H1 (cell line): Measurements from ENCODE around the gene DPP8. TPM values are rescaled to one million over a fixed set of nuclear protein-coding genes. Genes with fewer than 3 reads are reported as not detected.

ENCODE experiments used
- CTCF ChIA-PET: fragments of 300-600 bp; sonication (Branson Sonifier 250); formaldehyde crosslinking; loops from one replicate; lab custom pipeline; 2021; ENCODE audit not compliant: partially characterized antibody; lab: Charles Lee
- POLR2A ChIA-PET: fragments of 300-600 bp; sonication (Branson Sonifier 250); formaldehyde crosslinking; loops from one replicate; lab custom pipeline; 2021; ENCODE audit warnings: inconsistent platforms; ENCODE audit not compliant: partially characterized antibody; lab: Charles Lee
- DNase-seq, 2 experiments: peaks; one replicate each; pipeline versions ENCODE4 v3.0.0 to v3.0.0-alpha.2; 2010 to 2022; ENCODE audit warnings: low spot score in 2 of 2, low read depth in 1 of 2, mixed read lengths in 1 of 2
- FAIRE-seq: peaks from 2 replicates; lab custom pipeline; 2011; peaks lifted over from hg19 to GRCh38; lab: Jason Lieb, UNC
- H2AFZ ChIP-seq: 2 replicates; pipeline ENCODE4 v1.8.1; 2012; ENCODE audit warnings: low read length, inconsistent platforms
- H2AK5ac ChIP-seq: 2 replicates; pipeline ENCODE4 v1.6.1; 2013; ENCODE audit warnings: low read depth, low read length
- H2BK120ac ChIP-seq: replicated peaks from 2 replicates; pipeline ENCODE3; 2013; ENCODE audit warnings: low read depth, low read length, inconsistent platforms
- H2BK12ac ChIP-seq: 2 replicates; pipeline ENCODE4 v1.6.1; 2013; ENCODE audit warnings: low read depth, low read length
- H2BK15ac ChIP-seq: 2 replicates; pipeline ENCODE4 v1.6.1; 2013; ENCODE audit warnings: low read length
- H2BK20ac ChIP-seq: 2 replicates; pipeline ENCODE4 v1.6.1; 2013; ENCODE audit warnings: low read length
- H2BK5ac ChIP-seq: 2 replicates; pipeline ENCODE4 v1.6.1; 2013; ENCODE audit warnings: low read depth, low read length
- H3K14ac ChIP-seq: 2 replicates; pipeline ENCODE4 v1.6.1; 2013; ENCODE audit warnings: inconsistent platforms; ENCODE audit not compliant: insufficient read length
- H3K18ac ChIP-seq: 2 replicates; pipeline ENCODE4 v1.6.1; 2013; ENCODE audit warnings: low read length; ENCODE audit errors: extremely low read depth
- H3K23ac ChIP-seq: 2 replicates; pipeline ENCODE4 v1.6.1; 2013; ENCODE audit warnings: inconsistent platforms; ENCODE audit not compliant: insufficient read length
- H3K23me2 ChIP-seq: 2 replicates; pipeline ENCODE4 v1.6.1; 2013; ENCODE audit warnings: low read depth, low read length
- H3K27ac ChIP-seq: 2 replicates; pipeline ENCODE4 v1.6.1; 2011; ENCODE audit warnings: low read depth, low read length, inconsistent platforms
- H3K27me3 ChIP-seq, 4 experiments: replicated peaks in 1 of 4; 1 replicate in 1 of 4; 2 replicates in 3 of 4; pipeline versions ENCODE4 v1.6.1 to v1.8.1; 2011 to 2013; ENCODE audit warnings: low read length in 3 of 4, mild to moderate bottlenecking in 3 of 4, inconsistent platforms in 2 of 4, mixed read lengths in 2 of 4, moderate library complexity in 1 of 4; ENCODE audit not compliant: control insufficient read depth in 3 of 4, insufficient read depth in 3 of 4; ENCODE audit errors: extremely low read depth in 1 of 4
- H3K36me3 ChIP-seq, 4 experiments: 2 replicates each; pipeline versions ENCODE4 v1.6.1 to v1.8.1; 2011 to 2013; ENCODE audit warnings: mild to moderate bottlenecking in 4 of 4, low read length in 3 of 4, moderate library complexity in 2 of 4, control low read depth in 1 of 4, inconsistent platforms in 1 of 4; ENCODE audit not compliant: insufficient read depth in 4 of 4, control insufficient read depth in 2 of 4
- H3K4ac ChIP-seq: replicated peaks from 2 replicates; pipeline ENCODE3; 2013; ENCODE audit warnings: low read length, low read depth, mixed read lengths, inconsistent platforms; ENCODE audit not compliant: insufficient read length
- H3K4me1 ChIP-seq, 4 experiments: replicated peaks in 1 of 4; 1 replicate in 1 of 4; 2 replicates in 3 of 4; pipeline versions ENCODE4 v1.6.1 to v1.8.1; 2011 to 2013; ENCODE audit warnings: low read length in 3 of 4, inconsistent platforms in 2 of 4, mixed read lengths in 1 of 4; ENCODE audit not compliant: insufficient read depth in 4 of 4, control insufficient read depth in 3 of 4
- H3K4me2 ChIP-seq, 2 experiments: 2 replicates each; pipeline versions ENCODE4 v1.6.1 to v1.8.1; 2011 to 2013; ENCODE audit warnings: low read depth in 2 of 2, low read length in 2 of 2, control low read depth in 1 of 2, inconsistent platforms in 1 of 2, mild to moderate bottlenecking in 1 of 2; ENCODE audit not compliant: insufficient read depth in 1 of 2
- H3K4me3 ChIP-seq, 4 experiments: fragments of 200-600, 300-600 bp in 1 of 4; sonication (generic), shearing (Covaris generic), sonication (Bioruptor Twin) in 1 of 4; 2 replicates each; pipeline versions ENCODE4 v1.5.1 to v1.8.1; 2011 to 2016; ENCODE audit warnings: low read length in 4 of 4, low read depth in 3 of 4, control low read depth in 2 of 4, inconsistent platforms in 2 of 4, mild to moderate bottlenecking in 2 of 4, mixed read lengths in 1 of 4, moderate library complexity in 1 of 4; ENCODE audit not compliant: insufficient read depth in 2 of 4; ENCODE audit errors: extremely low read depth in 1 of 4
- H3K56ac ChIP-seq: replicated peaks from 2 replicates; pipeline ENCODE3; 2013; ENCODE audit warnings: low read depth, mild to moderate bottlenecking, mixed read lengths, low read length, inconsistent platforms; ENCODE audit not compliant: insufficient read length
- H3K79me1 ChIP-seq: 2 replicates; pipeline ENCODE4 v1.6.1; 2013; ENCODE audit warnings: low read depth, low read length, control low read depth
- H3K79me2 ChIP-seq, 2 experiments: 2 replicates each; pipeline versions ENCODE4 v1.6.1 to v1.8.1; 2012 to 2013; ENCODE audit warnings: low read length in 2 of 2, mild to moderate bottlenecking in 2 of 2, inconsistent platforms in 1 of 2; ENCODE audit not compliant: insufficient read depth in 2 of 2, control insufficient read depth in 1 of 2
- H3K9ac ChIP-seq, 4 experiments: replicated peaks in 1 of 4; 1 replicate in 1 of 4; 2 replicates in 3 of 4; pipeline versions ENCODE4 v1.6.1 to v1.8.1; 2011 to 2013; ENCODE audit warnings: low read depth in 3 of 4, low read length in 3 of 4, control low read depth in 2 of 4, mild to moderate bottlenecking in 2 of 4, moderate library complexity in 2 of 4, inconsistent platforms in 1 of 4; ENCODE audit errors: extremely low read depth in 1 of 4
- H3K9me3 ChIP-seq, 2 experiments: 2 replicates each; pipeline versions ENCODE4 v1.6.1 to v1.8.1; 2012 to 2013; ENCODE audit warnings: mild to moderate bottlenecking in 2 of 2, moderate library complexity in 2 of 2, control low read depth in 1 of 2, inconsistent platforms in 1 of 2, low read depth in 1 of 2, low read length in 1 of 2, mixed read lengths in 1 of 2; ENCODE audit not compliant: insufficient read depth in 2 of 2
- H4K20me1 ChIP-seq, 2 experiments: replicated peaks in 1 of 2; 2 replicates each; pipeline versions ENCODE3 to v1.8.1; 2011 to 2013; ENCODE audit warnings: inconsistent platforms in 2 of 2, low read length in 2 of 2, mild to moderate bottlenecking in 1 of 2; ENCODE audit not compliant: insufficient read depth in 2 of 2, control insufficient read depth in 1 of 2
- H4K5ac ChIP-seq: 2 replicates; pipeline ENCODE4 v1.6.1; 2013; ENCODE audit warnings: low read length, low read depth, mixed read lengths, inconsistent platforms; ENCODE audit not compliant: insufficient read length
- H4K8ac ChIP-seq: 2 replicates; pipeline ENCODE4 v1.8.0; 2013; ENCODE audit warnings: mild to moderate bottlenecking, moderate library complexity, low read length, inconsistent platforms; ENCODE audit not compliant: insufficient read depth; ENCODE audit errors: extremely low read depth
- H4K91ac ChIP-seq: replicated peaks from 2 replicates; pipeline ENCODE3; 2013; ENCODE audit warnings: low read length, mixed read lengths, inconsistent platforms; ENCODE audit not compliant: insufficient read length
- GABPA ChIP-seq: IDR thresholded peaks from 2 replicates; pipeline ENCODE4 v1.6.1; 2011; ENCODE audit warnings: mild to moderate bottlenecking, low read length, moderate library complexity, borderline replicate concordance; ENCODE audit not compliant: insufficient read depth
- JUN ChIP-seq: IDR thresholded peaks from 2 replicates; pipeline ENCODE4 v1.6.1; 2011; ENCODE audit warnings: low read depth, mild to moderate bottlenecking, improper control_type of control experiment, low read length
- JUND ChIP-seq: IDR thresholded peaks from 2 replicates; pipeline ENCODE4 v1.6.1; 2011; ENCODE audit warnings: mild to moderate bottlenecking, improper control_type of control experiment, low read length
- KDM4A ChIP-seq: IDR thresholded peaks from one replicate; pipeline ENCODE4 v1.7.1; 2012; ENCODE audit warnings: low read depth, mild to moderate bottlenecking, moderate library complexity, low read length, inconsistent platforms; ENCODE audit not compliant: severe bottlenecking
- NANOG ChIP-seq: IDR thresholded peaks from 2 replicates; pipeline ENCODE4 v1.6.1; 2011; ENCODE audit warnings: low read length, low read depth, mild to moderate bottlenecking, inconsistent platforms; ENCODE audit not compliant: insufficient read depth, poor library complexity, severe bottlenecking
- PHF8 ChIP-seq: fragments of 200-600 bp; sonication (generic); conservative IDR thresholded peaks from 2 replicates; pipeline ENCODE4 v1.7.1; 2012; ENCODE audit warnings: low read depth, mild to moderate bottlenecking, inconsistent platforms, low read length, moderate library complexity
- RBBP5 ChIP-seq: IDR thresholded peaks from 2 replicates; pipeline ENCODE4 v1.7.1; 2012; ENCODE audit warnings: low read depth, mild to moderate bottlenecking, inconsistent platforms, low read length, moderate library complexity, borderline replicate concordance
- SIN3A ChIP-seq, 2 experiments: IDR thresholded peaks in 1 of 2; conservative IDR thresholded peaks in 1 of 2; 2 replicates each; pipeline ENCODE4 v1.6.1; 2011 to 2012; ENCODE audit warnings: low read length in 2 of 2, improper control_type of control experiment in 1 of 2, low read depth in 1 of 2, mild to moderate bottlenecking in 1 of 2
- WGBS, 2 experiments: shearing (Covaris generic) in 1 of 2; methylation state at CpG; one replicate each; pipeline versions ENCODE4 v1.1.6 to v1.1.7; 2013 to 2015; ENCODE audit warnings: low lambda C conversion rate in 2 of 2, mixed read lengths in 2 of 2, inconsistent platforms in 1 of 2, low coverage in 1 of 2, missing lambda C conversion rate in 1 of 2; ENCODE audit not compliant: insufficient replicate concordance in 2 of 2, insufficient coverage in 1 of 2, insufficient read length in 1 of 2; ENCODE audit errors: extremely low coverage in 1 of 2, missing lambda C conversion rate in 1 of 2; 5-methylcytosine and 5-hydroxymethylcytosine counted together
- polyA plus RNA-seq, 7 experiments: library from polyadenylated mRNA; depleted of rRNA in 3 of 7; stranded (reverse) in 5 of 7; unstranded in 2 of 7; fragments of >200 nt in 5 of 7; fragments of 200-250 nt in 2 of 7; gene quantifications; 1 replicate in 5 of 7; 2 replicates in 1 of 7; 4 replicates in 1 of 7; pipeline versions ENCODE4 v1.2.1 to v1.2.3, GENCODE V29; 2011 to 2013; ENCODE audit warnings: missing spikeins in 2 of 7, mixed read lengths in 2 of 7
- total RNA-seq: library from RNA; stranded (reverse); fragmentation: NEBNext Ultra II Directional; extraction: Animal tissue kit (Norgen Biotek cat#: 25700); gene quantifications from 2 replicates; pipeline ENCODE4 v1.2.1, GENCODE V29; 2021

The DPP8 gene
- total and polyA plus RNA-seq, 2 of the 8 experiments (the other 6 are each of a cell fraction or from before 2014, with no cell fraction given): 9.9 to 26.0 TPM

DNA sequence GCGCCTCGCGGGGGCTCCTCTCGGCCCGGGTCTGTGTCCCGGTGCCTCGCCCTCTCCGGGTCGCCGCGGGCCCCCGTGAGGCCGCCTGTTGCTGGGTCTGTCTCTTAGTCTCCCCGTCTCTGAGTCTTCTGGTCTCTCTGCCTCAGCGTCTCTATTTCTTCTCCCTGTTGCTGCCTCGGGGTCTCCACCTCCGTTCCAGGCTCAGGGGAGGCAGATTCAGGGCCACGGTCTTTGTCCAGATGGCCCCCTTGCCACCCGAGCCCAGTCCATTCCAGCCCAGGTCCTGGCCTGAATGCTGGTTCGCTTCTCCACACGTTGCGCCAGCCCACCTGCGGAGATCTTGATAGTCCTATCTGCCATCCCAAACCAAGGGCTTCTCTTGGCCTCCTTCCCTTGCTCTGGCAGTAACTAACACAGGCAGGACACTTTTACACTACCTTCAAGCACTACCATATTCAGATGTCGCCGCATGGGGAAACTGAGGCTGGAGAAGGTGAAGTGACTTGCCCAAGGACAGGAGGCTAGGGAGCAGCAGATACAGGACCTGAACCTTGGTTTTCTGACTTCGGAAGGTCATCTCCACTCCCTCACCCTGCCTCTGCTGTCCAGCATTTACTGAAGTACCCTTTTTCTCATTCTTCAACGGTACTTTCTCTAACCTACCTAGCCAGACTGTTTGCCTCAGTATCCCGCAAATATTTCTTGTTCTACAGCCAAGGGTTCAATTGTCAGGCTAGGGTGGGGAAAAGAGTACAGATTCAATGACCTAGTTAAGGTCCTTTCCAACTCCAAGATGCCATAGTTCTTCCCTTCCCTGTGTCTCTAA, 94.1 kb downstream of the DPP8 start:
- no peaks in the 10 kb centered on the region for H3K79me1 ChIP-seq
- FAIRE-seq (no peak), DNase-seq (peak in 1 of 2 experiments; percentile 64)
- peak overlapping the region; percentile 70 for H4K5ac ChIP-seq
- peaks cover 20% of the 10 kb centered on the region for H3K23me2 ChIP-seq
- H2AK5ac ChIP-seq: 0 out of 2 replicates have a peak overlapping the region, but pooled peaks have one; percentile 14
- H3K9me3 ChIP-seq: no peaks in the 10 kb centered on the region
- H3K4me2 ChIP-seq: peak overlapping the region; percentile 92 to 96
- 18% methylated on average over 28 of the region's 28 CpGs; no CpG with 5 or more reads in 1 of the 2 experiments for WGBS, 2 experiments
- H3K14ac ChIP-seq: no peak overlapping the region
- H3K56ac ChIP-seq: no peak overlapping the region
- H3K23ac ChIP-seq: no peak overlapping the region
- peak overlapping the region; percentile 28 for H2AFZ ChIP-seq
- ChIA-PET POLR2A (interaction anchor here (2.5 to 12.2 kb wide), 4 partner anchors 11 to 123 kb away, joined by 7 to 229 read pairs (median 25); no protein-coding TSS in a partner anchor), CTCF (interaction anchor here (3.5 to 14.6 kb wide), 2 partner anchors 18 to 24 kb away, joined by 26 to 180 read pairs; no protein-coding TSS in a partner anchor)
- no peaks in the 10 kb centered on the region for H3K36me3 ChIP-seq
- H3K27me3 ChIP-seq: peaks cover 0 to 16% (median 9%) of the 10 kb centered on the region in 4 experiments; a peak in 4 of 7 replicates
- H2BK12ac ChIP-seq: peak overlapping the region; percentile 65; the same call in 1 of the 2 replicates
- H3K79me2 ChIP-seq: peaks cover 0 to 16% of the 10 kb centered on the region in 2 experiments; a peak in 1 of 4 replicates
- H2BK20ac ChIP-seq: peak overlapping the region; percentile 87; the same call in 1 of the 2 replicates
- H3K4ac ChIP-seq: peak overlapping the region; percentile 65
- H3K9ac ChIP-seq: peak overlapping the region in 3 of 4 experiments; percentile 34 to 54 (median 41); a peak in 4 of 7 replicates
- peaks cover 4 to 32% (median 19%) of the 10 kb centered on the region in 4 experiments for H3K4me1 ChIP-seq
- peak overlapping the region; percentile 73 for H2BK120ac ChIP-seq
- peak overlapping the region; percentile 81 for H3K18ac ChIP-seq
- H4K91ac ChIP-seq: peak overlapping the region; percentile 79
- TF ChIP-seq NANOG (peak; percentile 84), JUND (no peak), SIN3A (conservative IDR thresholded peaks at IDR 0.05 in 1 of 2, IDR thresholded peaks at IDR 0.05 in 1 of 2; ENCODE audit: low read depth in 1 of 2, low read length in 2 of 2) (0 out of 4 replicates have a peak, but pooled peaks of 1 of the 2 experiments have one; percentile 23), RBBP5 (0 out of 2 replicates have a peak, but pooled peaks have one; percentile 15), JUN (no peak), PHF8 (peak; percentile 39; the same call in 1 of the 2 replicates), GABPA (no peak), KDM4A (no peak)
- H2BK5ac ChIP-seq: no peak overlapping the region
- H4K8ac ChIP-seq: no peak overlapping the region
- H2BK15ac ChIP-seq: peak overlapping the region; percentile 63; the same call in 1 of the 2 replicates
- H3K27ac ChIP-seq: no peak overlapping the region; the same call in 1 of the 2 replicates
- no peaks in the 10 kb centered on the region for H4K20me1 ChIP-seq
- peak overlapping the region; percentile 61 to 91 (median 68) for H3K4me3 ChIP-seq
